Right forelimb (tissue), 1 donor: ENCODE data around the gene HMG20B.

Source experiments
- DNase-seq: peaks from one replicate; pipeline ENCODE4 v3.0.0-alpha.2; 2018

Gene HMG20B

GRCh38 chr19:3622224-3622623 is 49.5 kb downstream of the HMG20B start:
- no peak for DNase-seq

- no peak for DNase-seq
Measured at GRCh38 chr19:3623716-3624115, 51.0 kb downstream of the HMG20B start.

- no peak for DNase-seq
Measured at GRCh38 chr19:3625996-3626472, 53.3 kb downstream of the HMG20B start.

- peak; percentile 98 for DNase-seq
Measured at GRCh38 chr19:3626473-3627350, 54.0 kb downstream of the HMG20B start, which contains the start of gene CACTIN. TSS of gene CACTIN (minus strand) at chr19:3626790. CDS start at chr19:3626762, 28 bp downstream.

- DNase-seq: no peak
Measured at GRCh38 chr19:3627351-3627723, 54.6 kb downstream of the HMG20B start.
